GM12874 (cell line): ENCODE results near the gene NUDT17.

Source experiments
- CTCF ChIP-seq: IDR thresholded peaks from 2 replicates; pipeline ENCODE4 v1.5.1; 2011; ENCODE audit warnings: low read depth, mild to moderate bottlenecking, control low read depth, low read length, moderate library complexity; ENCODE audit not compliant: insufficient read depth

NUDT17 gene

GRCh38 chr1:145858901-145859490 is 13.6 kb downstream of the NUDT17 start, which contains the start of gene PIAS3:
PIAS3 (minus strand) TSS chr1:145859081; CDS start chr1:145858990, 91 bp downstream.
- no peak for TF ChIP-seq CTCF

GRCh38 chr1:145859491-145860023 is 14.1 kb downstream of the NUDT17 start:
- no peak for TF ChIP-seq CTCF

GRCh38 chr1:145863282-145864018 is 18.0 kb downstream of the NUDT17 start:
- TF ChIP-seq CTCF: no peak

- TF ChIP-seq CTCF: no peak
These were observed 22.8 kb downstream of the NUDT17 start for GRCh38 chr1:145868232-145868631.

GRCh38 chr1:145871994-145872924 is 26.8 kb downstream of the NUDT17 start:
- TF ChIP-seq CTCF: no peak

GRCh38 chr1:145874646-145875045 is 29.2 kb downstream of the NUDT17 start:
- TF ChIP-seq CTCF: no peak
